Parathyroid adenoma (tissue), 2 donors: ENCODE data around the gene EIPR1.

Experiments
- H2AFZ ChIP-seq: fragments of 300-600 bp; sonication (generic); one replicate; pipeline ENCODE4 v1.7.0; 2017; ENCODE audit warnings: antibody characterized with exemption, mild to moderate bottlenecking
- H3K27ac ChIP-seq: fragments of 300-600 bp; sonication (generic); one replicate; pipeline ENCODE4 v1.7.0; 2017
- H3K27me3 ChIP-seq: fragments of 300-600 bp; sonication (generic); one replicate; pipeline ENCODE4 v1.7.0; 2017; ENCODE audit warnings: low read length; ENCODE audit not compliant: control insufficient read depth, insufficient read depth
- H3K36me3 ChIP-seq: fragments of 300-600 bp; sonication (generic); one replicate; pipeline ENCODE4 v1.7.0; 2017; ENCODE audit warnings: low read length; ENCODE audit not compliant: control insufficient read depth, insufficient read depth
- H3K4me1 ChIP-seq: fragments of 300-600 bp; sonication (generic); one replicate; pipeline ENCODE4 v1.7.0; 2017; ENCODE audit warnings: control low read depth
- H3K4me2 ChIP-seq: fragments of 300-600 bp; sonication (generic); one replicate; pipeline ENCODE4 v1.7.0; 2017; ENCODE audit warnings: low read length
- H3K4me3 ChIP-seq: fragments of 300-600 bp; sonication (generic); one replicate; pipeline ENCODE4 v1.7.0; 2017; ENCODE audit warnings: low read depth, low read length
- H3K79me2 ChIP-seq: fragments of 300-600 bp; sonication (generic); one replicate; pipeline ENCODE4 v1.7.0; 2017; ENCODE audit warnings: control low read depth
- H3K9ac ChIP-seq: fragments of 300-600 bp; sonication (generic); one replicate; pipeline ENCODE4 v1.7.0; 2017; ENCODE audit warnings: mild to moderate bottlenecking
- H3K9me3 ChIP-seq: fragments of 300-600 bp; sonication (generic); one replicate; pipeline ENCODE4 v1.7.0; 2017; ENCODE audit warnings: low read length; ENCODE audit not compliant: control insufficient read depth
- CTCF ChIP-seq: fragments of 300-600 bp; sonication (generic); IDR thresholded peaks from one replicate; pipeline ENCODE4 v1.7.0; 2017; ENCODE audit warnings: antibody characterized with exemption, mild to moderate bottlenecking
- donor health status: primary hyperparathyroidism.

Gene EIPR1

GRCh38 chr2:3405307-3405706 is 27.7 kb upstream of the EIPR1 start:
- H3K9ac ChIP-seq = no peak overlapping the region
- peaks cover 48% of the 10 kb centered on the region for H3K79me2 ChIP-seq
- H3K4me3 ChIP-seq = no peak overlapping the region
- H3K27me3 ChIP-seq = no peaks in the 10 kb centered on the region
- TF ChIP-seq CTCF = no peak
- H3K4me1 ChIP-seq = peaks cover 2% of the 10 kb centered on the region
- H2AFZ ChIP-seq = no peak overlapping the region
- no peak overlapping the region for H3K4me2 ChIP-seq
- no peaks in the 10 kb centered on the region for H3K9me3 ChIP-seq
- H3K27ac ChIP-seq = no peak overlapping the region
- H3K36me3 ChIP-seq = no peaks in the 10 kb centered on the region

- no peaks in the 10 kb centered on the region for H3K36me3 ChIP-seq
- TF ChIP-seq CTCF = no peak
- no peak overlapping the region for H3K4me3 ChIP-seq
- no peak overlapping the region for H2AFZ ChIP-seq
- H3K79me2 ChIP-seq = peaks cover 41% of the 10 kb centered on the region
- H3K27ac ChIP-seq = no peak overlapping the region
- no peaks in the 10 kb centered on the region for H3K27me3 ChIP-seq
- peaks cover 9% of the 10 kb centered on the region for H3K4me1 ChIP-seq
- H3K9ac ChIP-seq = no peak overlapping the region
- H3K4me2 ChIP-seq = no peak overlapping the region
- no peaks in the 10 kb centered on the region for H3K9me3 ChIP-seq
These were observed 26.8 kb upstream of the EIPR1 start for GRCh38 chr2:3404349-3404894.

GRCh38 chr2:3403587-3404334 is 26.1 kb upstream of the EIPR1 start:
- H3K4me2 ChIP-seq = no peak overlapping the region
- H2AFZ ChIP-seq = no peak overlapping the region
- H3K4me1 ChIP-seq = peaks cover 15% of the 10 kb centered on the region
- H3K27me3 ChIP-seq = no peaks in the 10 kb centered on the region
- TF ChIP-seq CTCF = no peak
- no peak overlapping the region for H3K4me3 ChIP-seq
- no peak overlapping the region for H3K9ac ChIP-seq
- peaks cover 38% of the 10 kb centered on the region for H3K79me2 ChIP-seq
- no peaks in the 10 kb centered on the region for H3K36me3 ChIP-seq
- no peaks in the 10 kb centered on the region for H3K9me3 ChIP-seq
- no peak overlapping the region for H3K27ac ChIP-seq

GRCh38 chr2:3399829-3400228 is 22.2 kb upstream of the EIPR1 start:
- Histone ChIP-seq H3K36me3 (no peaks in the 10 kb centered on the region), H3K4me3 (no peak overlapping the region), H3K27ac (peak overlapping the region; percentile 48), H2AFZ (peak overlapping the region; percentile 40), H3K4me1 (peaks cover 16% of the 10 kb centered on the region), H3K9ac (no peak overlapping the region), H3K9me3 (no peaks in the 10 kb centered on the region), H3K79me2 (peaks cover 39% of the 10 kb centered on the region), H3K27me3 (no peaks in the 10 kb centered on the region), H3K4me2 (peak overlapping the region; percentile 55)
- no peak for TF ChIP-seq CTCF

GRCh38 chr2:3399381-3399780 is 21.8 kb upstream of the EIPR1 start:
- Histone ChIP-seq H3K27ac (peak overlapping the region; percentile 48), H2AFZ (peak overlapping the region; percentile 11), H3K79me2 (peaks cover 36% of the 10 kb centered on the region)

More at GRCh38 chr2:3399381-3399780, 21.8 kb upstream of the EIPR1 start:
- peaks cover 16% of the 10 kb centered on the region for H3K4me1 ChIP-seq
- no peak overlapping the region for H3K9ac ChIP-seq
- H3K4me3 ChIP-seq = no peak overlapping the region
- H3K36me3 ChIP-seq = no peaks in the 10 kb centered on the region
- H3K9me3 ChIP-seq = no peaks in the 10 kb centered on the region
- no peaks in the 10 kb centered on the region for H3K27me3 ChIP-seq
- peak overlapping the region; percentile 55 for H3K4me2 ChIP-seq
- no peak for TF ChIP-seq CTCF
